HK-2 (cell line): ENCODE measurements around the gene SYNGR2.
"Not testable (repeated sequence)": the region's sequence is repeated elsewhere in the genome, so short reads cannot be mapped to it uniquely, and the experiment has no call there.

Experiments used
- DNase-seq: peaks from one replicate; pipeline ENCODE4 v3.0.0-alpha.2; 2018; ENCODE audit not compliant: unreplicated experiment

Gene SYNGR2

GRCh38 chr17:78171591-78172248, 3.3 kb downstream of the SYNGR2 start:
- not testable (repeated sequence) for DNase-seq

- no peak for DNase-seq
Measured at GRCh38 chr17:78172249-78173051, 4.1 kb downstream of the SYNGR2 start.

GRCh38 chr17:78173097-78173715, 4.8 kb downstream of the SYNGR2 start:
- no peak for DNase-seq

- no peak for DNase-seq
Measured at GRCh38 chr17:78174346-78174869, 6.0 kb downstream of the SYNGR2 start.

- no peak for DNase-seq
Measured at GRCh38 chr17:78174870-78175642, 6.7 kb downstream of the SYNGR2 start.

- no peak for DNase-seq
Measured at GRCh38 chr17:78175643-78175981, 7.2 kb downstream of the SYNGR2 start.

- no peak for DNase-seq
Measured at GRCh38 chr17:78176548-78177025, 8.2 kb downstream of the SYNGR2 start.

GRCh38 chr17:78179372-78179771, 11.0 kb downstream of the SYNGR2 start:
- DNase-seq = no peak

- DNase-seq = no peak
Measured at GRCh38 chr17:78180083-78180482, 11.7 kb downstream of the SYNGR2 start.

- no peak for DNase-seq
Measured at GRCh38 chr17:78180508-78180907, 12.1 kb downstream of the SYNGR2 start.

- no peak for DNase-seq
Measured at GRCh38 chr17:78182504-78182903, 14.1 kb downstream of the SYNGR2 start.

- no peak for DNase-seq
Measured at GRCh38 chr17:78183916-78184315, 15.5 kb downstream of the SYNGR2 start.

GRCh38 chr17:78184351-78184750, 16.0 kb downstream of the SYNGR2 start:
- no peak for DNase-seq

GRCh38 chr17:78184868-78185267, 16.5 kb downstream of the SYNGR2 start:
- DNase-seq = peak; percentile 61

GRCh38 chr17:78185981-78186691, 17.8 kb downstream of the SYNGR2 start:
- DNase-seq = peak; percentile 72

GRCh38 chr17:78186692-78187595, 18.6 kb downstream of the SYNGR2 start, which contains the start of the genes AFMID and TK1:
TSS of gene AFMID (plus strand) at chr17:78187362. CDS start at chr17:78187371, 9 bp downstream.
TSS of gene TK1 (minus strand) at chr17:78187052. CDS start at chr17:78186994, 58 bp downstream.
- DNase-seq = peak; percentile 99

- no peak for DNase-seq
Measured at GRCh38 chr17:78196716-78197115, 28.3 kb downstream of the SYNGR2 start.

- DNase-seq = no peak
Measured at GRCh38 chr17:78197147-78197832, 28.9 kb downstream of the SYNGR2 start.

GRCh38 chr17:78200451-78200850, 32.1 kb downstream of the SYNGR2 start:
- no peak for DNase-seq
